ENCODE measurements around the gene IPO5. TPM values are rescaled to one million over a fixed set of nuclear protein-coding genes. Genes with fewer than 3 reads are reported as not detected.

The IPO5 gene
- total RNA-seq (10 to 100 TPM; 56.3 to 87.2 (median 74.6) TPM), polyA plus RNA-seq (10 to 100 TPM; 20.1 to 79.1 (median 20.4) TPM)
- long read RNA-seq, donor 1, transcript IPO5-222 (26 exons, 3,419 nt), result major isoform, 9 of 15 reads
- long read RNA-seq, donor 1, partial matches to known transcripts, result 5 of 15 reads
- long read RNA-seq, donor 1, other reads (novel, unspliced or antisense), result 0 of 15 reads
- long read RNA-seq, donor 2, transcript IPO5-222 (26 exons, 3,419 nt), result major isoform, 10 of 12 reads
- long read RNA-seq, donor 2, partial matches to known transcripts, result 0 of 12 reads
- long read RNA-seq, donor 2, other reads (novel, unspliced or antisense), result 0 of 12 reads
- long read RNA-seq, donor 3, partial matches to known transcripts, result 0 of 4 reads
- long read RNA-seq, donor 3, other reads (novel, unspliced or antisense), result 0 of 4 reads
- long read RNA-seq, donor 4, transcript IPO5-222 (26 exons, 3,419 nt), result major isoform, 5 of 8 reads
- long read RNA-seq, donor 4, partial matches to known transcripts, result 2 of 8 reads
- long read RNA-seq, donor 4, other reads (novel, unspliced or antisense), result 0 of 8 reads
- long read RNA-seq, donor 5, transcript IPO5-222 (26 exons, 3,419 nt), result major isoform, 59 of 74 reads
- long read RNA-seq, donor 5, partial matches to known transcripts, result 12 of 74 reads
- long read RNA-seq, donor 5, other reads (novel, unspliced or antisense), result 3 of 74 reads
- long read RNA-seq, donor 6, partial matches to known transcripts, result 4 of 7 reads
- long read RNA-seq, donor 6, other reads (novel, unspliced or antisense), result 1 of 7 reads
- long read RNA-seq, donor 7, partial matches to known transcripts, result 0 of 3 reads
- long read RNA-seq, donor 7, other reads (novel, unspliced or antisense), result 0 of 3 reads
- long read RNA-seq, donor 8, transcript IPO5-222 (26 exons, 3,419 nt), result major isoform, 6 of 22 reads
- long read RNA-seq, donor 8, partial matches to known transcripts, result 15 of 22 reads
- long read RNA-seq, donor 8, other reads (novel, unspliced or antisense), result 0 of 22 reads
- long read RNA-seq, donor 9, transcript IPO5-222 (26 exons, 3,419 nt), result major isoform, 6 of 11 reads
- long read RNA-seq, donor 9, partial matches to known transcripts, result 5 of 11 reads
- long read RNA-seq, donor 9, other reads (novel, unspliced or antisense), result 0 of 11 reads
- long read RNA-seq, donor 10, partial matches to known transcripts, result 0 of 3 reads
- long read RNA-seq, donor 10, other reads (novel, unspliced or antisense), result 0 of 3 reads

DNA sequence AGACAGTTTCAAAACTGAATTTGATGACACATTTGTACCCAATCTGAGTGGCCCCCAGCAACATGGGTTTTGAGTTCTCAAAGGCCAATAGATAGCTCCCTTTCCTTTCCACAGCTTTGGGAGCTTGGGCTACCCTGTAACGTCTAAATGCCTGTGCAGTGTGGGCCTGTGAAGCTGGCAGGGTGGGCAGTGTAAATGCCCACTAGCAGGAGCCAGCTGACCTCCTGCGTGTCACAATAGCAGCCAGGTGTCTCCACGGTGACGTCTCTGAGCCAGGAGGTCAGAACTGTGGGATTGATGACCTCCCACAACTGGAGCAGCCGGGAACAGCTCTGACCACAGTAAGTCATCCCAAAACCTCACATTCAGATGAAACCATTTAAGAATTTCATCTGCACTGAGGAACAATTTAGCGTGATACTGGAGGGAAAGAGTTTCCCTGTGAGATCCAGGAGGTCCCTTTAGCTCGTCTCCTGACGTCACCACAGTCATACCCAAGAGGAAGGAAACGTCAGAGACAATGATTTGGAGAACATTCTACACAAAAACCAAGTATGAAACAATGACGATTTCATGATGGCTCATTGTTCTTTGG is at the start of gene IPO5:
Gene IPO5 (plus strand): TSS at position 300 of the 595 bp plus-strand sequence. CDS start 23,022 bp downstream, outside the sequence.
- WGBS, 4 donors, result 72 to 77% (median 76%) methylated on average over 8 to 10 of the region's 10 CpGs
- H3K4me1 ChIP-seq (replicated peaks in 1 of 2), result no peaks in the 10 kb centered on the region
- no peak for TF ChIP-seq CTCF (IDR thresholded peaks at IDR 0.05)
- TF ChIP-seq POLR2A (IDR thresholded peaks at IDR 0.05), result no peak
- no peaks in the 10 kb centered on the region for H3K27me3 ChIP-seq
- H3K27ac ChIP-seq, result no peak within 1 kb of the TSS
- H3K9me3 ChIP-seq (replicated peaks in 1 of 3), result no peaks in the 10 kb centered on the region
- H3K36me3 ChIP-seq (replicated peaks in 1 of 2), result no peaks in the 10 kb centered on the region
- H3K4me3 ChIP-seq, result no peak within 1 kb of the TSS
- no peak for DNase-seq
- intact Hi-C loops (cut with DNase I), result no loop called here

DNA sequence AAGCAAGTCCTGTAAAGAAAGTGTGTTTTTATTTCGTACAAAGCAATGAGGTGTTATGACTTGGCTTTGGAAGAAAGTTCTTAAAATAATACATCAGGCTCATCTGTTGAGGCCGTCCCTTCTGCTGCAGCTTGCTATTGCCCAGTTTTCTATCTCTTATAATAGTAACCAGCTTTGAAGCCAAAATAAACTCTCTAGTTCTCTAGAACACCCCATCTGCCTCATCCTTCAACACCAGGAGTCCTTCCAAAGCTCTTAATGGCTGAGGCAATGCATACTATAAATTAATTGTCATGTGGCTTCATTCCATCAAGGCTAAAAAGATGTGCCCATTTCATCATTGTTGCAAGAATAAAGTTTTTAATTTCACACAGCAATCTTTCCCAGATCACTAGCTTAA is 49.4 kb upstream of the IPO5 start:
- H3K27me3 ChIP-seq, result no peaks in the 10 kb centered on the region
- intact Hi-C loops (cut with DNase I), result no loop called here
- H3K4me1 ChIP-seq (replicated peaks in 1 of 2), result no peaks in the 10 kb centered on the region
- 53 to 72% (median 63%) methylated on average over 2 of the region's 2 CpGs for WGBS, 4 donors
- no peaks in the 10 kb centered on the region for H3K36me3 ChIP-seq (replicated peaks in 1 of 2)
- H3K27ac ChIP-seq, result no peak overlapping the region
- no peak for DNase-seq
- H3K9me3 ChIP-seq (replicated peaks in 1 of 3), result no peaks in the 10 kb centered on the region
- H3K4me3 ChIP-seq, result no peak overlapping the region
- TF ChIP-seq POLR2A (IDR thresholded peaks at IDR 0.05), result no peak
- no peak for TF ChIP-seq CTCF (IDR thresholded peaks at IDR 0.05)

- TF ChIP-seq POLR2A (IDR thresholded peaks at IDR 0.05) (no peak), CTCF (IDR thresholded peaks at IDR 0.05) (no peak)
- H3K36me3 ChIP-seq (replicated peaks in 1 of 2), result no peaks in the 10 kb centered on the region
- no peaks in the 10 kb centered on the region for H3K27me3 ChIP-seq
- H3K9me3 ChIP-seq (replicated peaks in 1 of 3), result no peaks in the 10 kb centered on the region
- intact Hi-C loops (cut with DNase I), result no loop called here
- H3K4me3 ChIP-seq, result no peak overlapping the region
- no peak for DNase-seq
- WGBS, 4 donors, result 46 to 86% (median 67%) methylated on average over 1 of the region's 1 CpG
- no peaks in the 10 kb centered on the region for H3K4me1 ChIP-seq (replicated peaks in 1 of 2)
- no peak overlapping the region for H3K27ac ChIP-seq
Observed at GRCh38 chr13:97905517-97905916, 48.0 kb upstream of the IPO5 start.

All from adrenal gland (tissue), 19 donors.